Neural progenitor cell (in vitro differentiated cells): ENCODE data around the gene CGA. TPM values are rescaled to one million over a fixed set of nuclear protein-coding genes. Genes with fewer than 3 reads are reported as not detected.
A peak's percentile ranks its signal among the peaks of the same experiment; 100 is the strongest.

Source experiments
- DNase-seq: peaks from one replicate; pipeline ENCODE4 v3.0.0-alpha.2; 2016; ENCODE audit warnings: low spot score
- H2AFZ ChIP-seq: fragments of 200-600 bp; sonication (generic); replicated peaks from 2 replicates; pipeline ENCODE4 v1.6.1; 2016; ENCODE audit warnings: antibody characterized with exemption
- H3F3A ChIP-seq: fragments of 200-600 bp; sonication (generic); 2 replicates; pipeline ENCODE4 v1.6.1; 2016; ENCODE audit warnings: antibody characterized with exemption, low read depth
- H3K27ac ChIP-seq: fragments of 200-600 bp; sonication (generic); 2 replicates; pipeline ENCODE4 v1.5.1; 2016; ENCODE audit warnings: mild to moderate bottlenecking
- H3K27me3 ChIP-seq: fragments of 200-600 bp; sonication (generic); 2 replicates; pipeline ENCODE4 v1.6.1; 2016; ENCODE audit warnings: mild to moderate bottlenecking, moderate library complexity
- H3K36me3 ChIP-seq: fragments of 200-600 bp; sonication (generic); 2 replicates; pipeline ENCODE4 v1.5.1; 2016
- H3K4me1 ChIP-seq: fragments of 200-600 bp; sonication (generic); 2 replicates; pipeline ENCODE4 v1.6.1; 2016; ENCODE audit warnings: mixed run types
- H3K4me2 ChIP-seq: fragments of 200-600 bp; sonication (generic); 2 replicates; pipeline ENCODE4 v1.6.1; 2016
- H3K4me3 ChIP-seq: fragments of 200-600 bp; sonication (generic); 2 replicates; pipeline ENCODE4 v1.5.1; 2016
- H3K79me2 ChIP-seq: fragments of 200-600 bp; sonication (generic); 2 replicates; pipeline ENCODE4 v1.6.1; 2016; ENCODE audit warnings: low read depth
- H3K9ac ChIP-seq: fragments of 200-600 bp; sonication (generic); 2 replicates; pipeline ENCODE4 v1.6.1; 2016
- H3K9me3 ChIP-seq: fragments of 200-600 bp; sonication (generic); 2 replicates; pipeline ENCODE4 v1.5.1; 2016; ENCODE audit warnings: low read depth
- H4K20me1 ChIP-seq: fragments of 200-600 bp; sonication (generic); 2 replicates; pipeline ENCODE4 v1.6.1; 2016; ENCODE audit warnings: low read depth
- H3K27ac Mint-ChIP-seq: 3 replicates; pipeline ENCODE4 v1.8.0; 2021; ENCODE audit warnings: mixed read lengths
- H3K27me3 Mint-ChIP-seq: 2 replicates; pipeline ENCODE4 v1.8.0; 2022; ENCODE audit warnings: low read depth, mild to moderate bottlenecking, inconsistent platforms, moderate library complexity, mixed read lengths; ENCODE audit not compliant: insufficient read depth
- H3K36me3 Mint-ChIP-seq: 3 replicates; pipeline ENCODE4 v1.8.0; 2021; ENCODE audit warnings: mixed read lengths
- H3K4me1 Mint-ChIP-seq: 3 replicates; pipeline ENCODE4 v1.8.0; 2021; ENCODE audit warnings: mixed read lengths
- H3K4me3 Mint-ChIP-seq: 3 replicates; pipeline ENCODE4 v1.8.0; 2021; ENCODE audit warnings: mild to moderate bottlenecking, moderate library complexity, mixed read lengths
- H3K9me3 Mint-ChIP-seq: 3 replicates; pipeline ENCODE4 v1.8.0; 2020; ENCODE audit warnings: mixed read lengths
- CTCF ChIP-seq: fragments of 200-600 bp; sonication (generic); IDR thresholded peaks from 2 replicates; pipeline ENCODE4 v1.5.1; 2017; ENCODE audit warnings: antibody characterized with exemption, mild to moderate bottlenecking
- EZH2 ChIP-seq: fragments of 200-600 bp; sonication (generic); IDR thresholded peaks from 2 replicates; pipeline ENCODE4 v1.6.1; 2017; ENCODE audit warnings: antibody characterized with exemption, mild to moderate bottlenecking, moderate library complexity
- EZH2phosphoT487 ChIP-seq: fragments of 200-600 bp; sonication (generic); IDR thresholded peaks from 2 replicates; pipeline ENCODE4 v1.6.1; 2017; ENCODE audit warnings: antibody characterized with exemption
- total RNA-seq: library from RNA; depleted of rRNA; stranded (reverse); fragments of >200 nt; gene quantifications from 2 replicates; pipeline ENCODE4 v1.2.3, GENCODE V29; 2015; ENCODE audit warnings: low replicate concordance

CGA gene
- total RNA-seq, 1 donor from 2014 or later: not detected

- TF ChIP-seq EZH2 (no peak), EZH2phosphoT487 (no peak), CTCF (no peak)
- Histone ChIP-seq H3K4me1 (no peaks in the 10 kb centered on the region), H3K36me3 (no peaks in the 10 kb centered on the region), H3K9ac (no peak overlapping the region), H3K4me3 (no peak overlapping the region), H3K4me2 (no peak overlapping the region), H3K27me3 (no peaks in the 10 kb centered on the region), H2AFZ (no peak overlapping the region), H3K9me3 (no peaks in the 10 kb centered on the region), H3K79me2 (no peaks in the 10 kb centered on the region), H3F3A (no peaks in the 10 kb centered on the region), H4K20me1 (no peaks in the 10 kb centered on the region), H3K27ac (no peak overlapping the region)
- H3K9me3 Mint-ChIP-seq: no peaks in the 10 kb centered on the region
- peaks cover 5% of the 10 kb centered on the region for H3K27me3 Mint-ChIP-seq
- H3K4me3 Mint-ChIP-seq: no peak overlapping the region
- DNase-seq: no peak
- no peaks in the 10 kb centered on the region for H3K36me3 Mint-ChIP-seq
- no peak overlapping the region for H3K27ac Mint-ChIP-seq
- no peaks in the 10 kb centered on the region for H3K4me1 Mint-ChIP-seq
Observed at GRCh38 chr6:87075168-87075567, 19.7 kb downstream of the CGA start.

GRCh38 chr6:87074101-87074621, 20.7 kb downstream of the CGA start:
- no peaks in the 10 kb centered on the region for H3F3A ChIP-seq
- H3K27me3 ChIP-seq: no peaks in the 10 kb centered on the region
- H3K9me3 ChIP-seq: no peaks in the 10 kb centered on the region
- peaks cover under 1% of the 10 kb centered on the region for H3K4me1 Mint-ChIP-seq
- H3K27ac ChIP-seq: no peak overlapping the region
- peak overlapping the region; percentile 42 for H2AFZ ChIP-seq
- H3K4me3 Mint-ChIP-seq: no peak overlapping the region
- H3K4me2 ChIP-seq: no peak overlapping the region
- no peaks in the 10 kb centered on the region for H3K79me2 ChIP-seq
- TF ChIP-seq EZH2 (no peak), CTCF (no peak), EZH2phosphoT487 (no peak)
- no peaks in the 10 kb centered on the region for H3K9me3 Mint-ChIP-seq
- no peaks in the 10 kb centered on the region for H3K36me3 Mint-ChIP-seq
- no peaks in the 10 kb centered on the region for H4K20me1 ChIP-seq
- no peak overlapping the region for H3K9ac ChIP-seq
- H3K4me3 ChIP-seq: no peak overlapping the region
- no peaks in the 10 kb centered on the region for H3K4me1 ChIP-seq
- peaks cover 9% of the 10 kb centered on the region for H3K27me3 Mint-ChIP-seq
- H3K36me3 ChIP-seq: no peaks in the 10 kb centered on the region
- no peak overlapping the region for H3K27ac Mint-ChIP-seq
- no peak for DNase-seq

GRCh38 chr6:87071683-87072082, 23.2 kb downstream of the CGA start:
- H3K9me3 ChIP-seq: no peaks in the 10 kb centered on the region
- Mint-ChIP-seq H3K9me3 (no peaks in the 10 kb centered on the region), H3K36me3 (no peaks in the 10 kb centered on the region), H3K27ac (no peak overlapping the region), H3K27me3 (peaks cover 12% of the 10 kb centered on the region), H3K4me1 (peaks cover 11% of the 10 kb centered on the region), H3K4me3 (no peak overlapping the region)
- H3K36me3 ChIP-seq: no peaks in the 10 kb centered on the region
- no peaks in the 10 kb centered on the region for H3K79me2 ChIP-seq
- no peak overlapping the region for H3K4me3 ChIP-seq
- no peak overlapping the region for H3K27ac ChIP-seq
- no peaks in the 10 kb centered on the region for H3F3A ChIP-seq
- no peak overlapping the region for H3K4me2 ChIP-seq
- peaks cover 10% of the 10 kb centered on the region for H3K4me1 ChIP-seq
- no peak overlapping the region for H2AFZ ChIP-seq
- TF ChIP-seq EZH2 (no peak), EZH2phosphoT487 (no peak)
- no peaks in the 10 kb centered on the region for H3K27me3 ChIP-seq
- H4K20me1 ChIP-seq: no peaks in the 10 kb centered on the region
- no peak overlapping the region for H3K9ac ChIP-seq
- DNase-seq: no peak

- no peaks in the 10 kb centered on the region for H3K36me3 ChIP-seq
- H3K4me1 Mint-ChIP-seq: peaks cover 13% of the 10 kb centered on the region
- TF ChIP-seq EZH2phosphoT487 (no peak), EZH2 (no peak), CTCF (no peak)
- no peaks in the 10 kb centered on the region for H4K20me1 ChIP-seq
- no peaks in the 10 kb centered on the region for H3K79me2 ChIP-seq
- H3K27ac Mint-ChIP-seq: no peak overlapping the region
- no peaks in the 10 kb centered on the region for H3K36me3 Mint-ChIP-seq
- H3K27me3 ChIP-seq: no peaks in the 10 kb centered on the region
- no peaks in the 10 kb centered on the region for H3F3A ChIP-seq
- no peak for DNase-seq
- no peaks in the 10 kb centered on the region for H3K9me3 Mint-ChIP-seq
- peaks cover 12% of the 10 kb centered on the region for H3K4me1 ChIP-seq
- H3K27me3 Mint-ChIP-seq: peaks cover 12% of the 10 kb centered on the region
- no peak overlapping the region for H3K4me3 Mint-ChIP-seq
- H2AFZ ChIP-seq: no peak overlapping the region
- H3K9me3 ChIP-seq: no peaks in the 10 kb centered on the region
- H3K27ac ChIP-seq: no peak overlapping the region
- no peak overlapping the region for H3K4me2 ChIP-seq
- no peak overlapping the region for H3K4me3 ChIP-seq
- no peak overlapping the region for H3K9ac ChIP-seq
Observed at GRCh38 chr6:87070741-87071140, 24.2 kb downstream of the CGA start.
